Adrenal gland (tissue), 12 donors: Measurements from ENCODE around the gene RUNX1. TPM values are rescaled to one million over a fixed set of nuclear protein-coding genes. Genes with fewer than 3 reads are reported as not detected.

ENCODE experiments used
- DNase-seq, 7 donors: peaks; one replicate each; pipeline ENCODE4 v3.0.0-alpha.2; 2019 to 2020
- H3K27ac ChIP-seq, 5 donors: fragments of 200-600 bp; sonication (generic) in 4 of 5; 1 replicate in 3 of 5; 2 replicates in 2 of 5; pipeline versions ENCODE4 v1.5.1 to v1.8.0; 2016 to 2020; ENCODE audit warnings: mild to moderate bottlenecking in 1 of 5
- H3K27me3 ChIP-seq: fragments of 200-600 bp; 2 replicates; pipeline ENCODE4 v1.8.0; 2021
- H3K36me3 ChIP-seq, 2 donors: fragments of 200-600 bp; replicated peaks in 1 of 2; 1 replicate in 1 of 2; 2 replicates in 1 of 2; pipeline versions ENCODE4 v1.5.1 to v1.8.0; 2018 to 2022
- H3K4me1 ChIP-seq, 2 donors: fragments of 200-600 bp; replicated peaks in 1 of 2; 1 replicate in 1 of 2; 2 replicates in 1 of 2; pipeline versions ENCODE4 v1.5.1 to v1.8.0; 2018 to 2021
- H3K4me3 ChIP-seq, 4 donors: fragments of 200-600 bp; sonication (generic) in 3 of 4; one replicate each; pipeline ENCODE4 v1.5.1; 2016 to 2018
- H3K9me3 ChIP-seq, 3 donors: fragments of 200-600 bp; sonication (generic) in 1 of 3; replicated peaks in 1 of 3; 1 replicate in 2 of 3; 2 replicates in 1 of 3; pipeline versions ENCODE4 v1.5.1 to v1.8.0; 2016 to 2021
- POLR2A ChIP-seq, 2 donors: fragments of 450-650 bp; IDR thresholded peaks; one replicate each; pipeline ENCODE4 v1.6.1; 2017; ENCODE audit warnings: antibody characterized with exemption in 2 of 2, mild to moderate bottlenecking in 2 of 2, moderate library complexity in 1 of 2
- WGBS, 4 donors: extraction: QIAGEN DNeasy Blood & Tissue Kit in 2 of 4; methylation state at CpG; one replicate each; pipeline versions ENCODE4 v1.1.5 to v1.1.7; 2013 to 2017; 5-methylcytosine and 5-hydroxymethylcytosine counted together
- intact Hi-C, 2 donors: fragments of 100-400 bp; cut with DNase I; formaldehyde crosslinking; loops; one replicate each; pipeline versions ENCODE4 v1.14.1 to v1.15.0; 2022 to 2023
- polyA plus RNA-seq, 3 donors: library from polyadenylated mRNA; stranded (reverse); fragments of 200-250 nt in 2 of 3; fragments of 350-450 nt in 1 of 3; fragmentation: Illumina TruSeq in 1 of 3; extraction: RNeasy Lipid Tissue Mini Kit (QIAGEN cat#74804) in 1 of 3; gene quantifications; one replicate each; pipeline ENCODE4 v1.2.3, GENCODE V29; 2013 to 2014
- total RNA-seq, 9 donors: library from RNA; depleted of rRNA in 4 of 9; stranded (reverse); fragments of >200 nt in 4 of 9; fragments of 120-200 nt in 1 of 9; fragmentation: NEBNext Ultra II Directional in 1 of 9; extraction: Animal tissue kit (Norgen Biotek cat#: 25700) in 1 of 9; gene quantifications; one replicate each; pipeline versions ENCODE4 v1.1.0 to v1.2.4, GENCODE V29; 2013 to 2023
- TF ChIP-seq, protein P1 (sequence below), 6 experiments: fragments of 450-650 bp in 4 of 6; fragments of 200-600 bp in 2 of 6; sonication (generic) in 1 of 6; IDR thresholded peaks; 1 replicate in 5 of 6; 2 replicates in 1 of 6; pipeline versions ENCODE4 v1.5.1 to v1.8.0; 2016 to 2021; ENCODE audit warnings: antibody characterized with exemption in 6 of 6, mild to moderate bottlenecking in 2 of 6, moderate library complexity in 1 of 6
- donor health status: healthy with polysubstance abuse.
- donor health status: Bipolar disorder and iron deficiency.
- donor health status: DM: yes; HTN: yes; CAD: no.
- donor health status: DM: no; HTN: no; CAD: no.
- donor health status: DM: no; HTN: no; CAD: no.
- donor health status: DM: yes; HTN: yes; CAD: no.

The RUNX1 gene
- total and polyA plus RNA-seq, 12 donors, result 0.83 to 27.2 (median 8.2) TPM

DNA sequence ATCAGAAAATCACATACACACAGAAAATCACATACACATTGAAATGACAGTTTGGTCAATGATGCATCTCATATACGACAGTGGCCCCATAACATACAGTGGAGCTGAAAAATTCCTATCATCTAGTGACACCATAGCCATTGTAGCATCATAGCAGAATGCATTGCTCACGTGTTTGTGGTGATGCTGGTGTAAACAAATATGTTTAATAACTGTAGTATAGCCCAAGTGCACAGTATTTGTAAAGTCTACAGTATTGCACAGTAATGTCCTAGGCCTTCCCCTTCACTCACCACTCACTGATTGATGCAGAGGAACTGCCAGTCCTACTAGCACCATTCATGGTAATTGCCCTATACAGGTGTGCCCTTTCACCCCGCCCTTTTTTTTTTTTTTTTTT, 30.1 kb upstream of the RUNX1 start:
- 84 to 99% (median 93%) methylated on average over 3 of the region's 3 CpGs for WGBS, 4 donors
- Histone ChIP-seq H3K4me3 (no peak overlapping the region), H3K9me3 (no peaks in the 10 kb centered on the region), H3K36me3 (no peaks in the 10 kb centered on the region), H3K27ac (no peak overlapping the region), H3K4me1 (peaks cover 0 to 9% of the 10 kb centered on the region in 2 donors), H3K27me3 (no peaks in the 10 kb centered on the region)
- TF ChIP-seq, protein P1, sequence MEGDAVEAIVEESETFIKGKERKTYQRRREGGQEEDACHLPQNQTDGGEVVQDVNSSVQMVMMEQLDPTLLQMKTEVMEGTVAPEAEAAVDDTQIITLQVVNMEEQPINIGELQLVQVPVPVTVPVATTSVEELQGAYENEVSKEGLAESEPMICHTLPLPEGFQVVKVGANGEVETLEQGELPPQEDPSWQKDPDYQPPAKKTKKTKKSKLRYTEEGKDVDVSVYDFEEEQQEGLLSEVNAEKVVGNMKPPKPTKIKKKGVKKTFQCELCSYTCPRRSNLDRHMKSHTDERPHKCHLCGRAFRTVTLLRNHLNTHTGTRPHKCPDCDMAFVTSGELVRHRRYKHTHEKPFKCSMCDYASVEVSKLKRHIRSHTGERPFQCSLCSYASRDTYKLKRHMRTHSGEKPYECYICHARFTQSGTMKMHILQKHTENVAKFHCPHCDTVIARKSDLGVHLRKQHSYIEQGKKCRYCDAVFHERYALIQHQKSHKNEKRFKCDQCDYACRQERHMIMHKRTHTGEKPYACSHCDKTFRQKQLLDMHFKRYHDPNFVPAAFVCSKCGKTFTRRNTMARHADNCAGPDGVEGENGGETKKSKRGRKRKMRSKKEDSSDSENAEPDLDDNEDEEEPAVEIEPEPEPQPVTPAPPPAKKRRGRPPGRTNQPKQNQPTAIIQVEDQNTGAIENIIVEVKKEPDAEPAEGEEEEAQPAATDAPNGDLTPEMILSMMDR (IDR thresholded peaks at IDR 0.05), result no peak
- TF ChIP-seq POLR2A (IDR thresholded peaks at IDR 0.05), result no peak
- intact Hi-C loops, result no loop called here
- no peak for DNase-seq

DNA sequence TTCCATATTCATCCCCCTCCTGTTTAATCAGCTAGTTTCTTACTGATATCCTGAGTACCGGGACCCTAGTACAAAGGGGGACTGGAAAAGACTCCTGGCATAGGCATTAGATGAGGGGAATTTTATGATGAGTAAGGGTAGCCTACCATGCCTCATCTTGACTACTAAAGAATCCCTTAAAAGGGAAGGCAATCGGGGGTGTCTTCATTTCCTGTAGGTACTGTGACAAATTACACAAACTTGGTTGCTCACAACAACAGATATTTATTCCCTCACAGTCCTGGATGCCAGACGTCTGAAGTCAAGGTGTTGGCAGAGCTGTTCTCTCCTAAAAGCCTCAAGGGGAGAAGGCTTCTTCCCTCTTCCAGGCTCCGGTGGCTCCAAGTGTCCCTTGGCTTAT, 28.9 kb upstream of the RUNX1 start:
- intact Hi-C loops, result no loop called here
- H3K4me1 ChIP-seq, result peaks cover 0 to 9% of the 10 kb centered on the region in 2 donors
- H3K27me3 ChIP-seq, result no peaks in the 10 kb centered on the region
- TF ChIP-seq POLR2A (IDR thresholded peaks at IDR 0.05), result no peak
- TF ChIP-seq, protein P1 (IDR thresholded peaks at IDR 0.05), result no peak
- H3K27ac ChIP-seq, result no peak overlapping the region
- H3K4me3 ChIP-seq, result no peak overlapping the region
- no peak for DNase-seq
- no peaks in the 10 kb centered on the region for H3K36me3 ChIP-seq
- no peaks in the 10 kb centered on the region for H3K9me3 ChIP-seq
- 76 to 91% (median 86%) methylated on average over 4 of the region's 4 CpGs for WGBS, 4 donors

DNA sequence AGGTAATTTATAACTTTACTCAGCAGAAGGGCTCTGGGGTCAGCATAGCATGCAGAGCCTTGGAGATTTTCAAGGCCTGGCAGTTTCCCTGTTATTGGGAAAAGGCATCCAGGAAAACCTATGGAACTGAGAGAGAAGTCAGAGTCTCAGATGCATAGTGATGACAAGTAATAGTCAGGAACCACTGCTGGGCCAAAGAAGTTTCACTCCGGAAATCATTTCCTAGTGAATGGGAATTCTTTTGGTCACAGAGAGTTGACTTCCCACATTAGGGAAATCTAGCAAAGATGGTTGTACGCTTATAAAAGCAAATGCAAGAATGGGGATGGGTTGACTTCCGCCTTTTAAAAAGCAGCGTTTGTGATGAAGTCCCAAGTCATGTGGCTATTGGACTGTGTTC, 28.4 kb upstream of the RUNX1 start:
- WGBS, 4 donors, result 92 to 96% (median 94%) methylated on average over 4 of the region's 4 CpGs
- no peaks in the 10 kb centered on the region for H3K36me3 ChIP-seq
- intact Hi-C loops, result no loop called here
- H3K4me1 ChIP-seq, result peaks cover 0 to 9% of the 10 kb centered on the region in 2 donors
- TF ChIP-seq, protein P1 (IDR thresholded peaks at IDR 0.05), result no peak
- no peak for TF ChIP-seq POLR2A (IDR thresholded peaks at IDR 0.05)
- H3K9me3 ChIP-seq, result no peaks in the 10 kb centered on the region
- no peak overlapping the region for H3K27ac ChIP-seq
- no peak overlapping the region for H3K4me3 ChIP-seq
- H3K27me3 ChIP-seq, result no peaks in the 10 kb centered on the region
- no peak for DNase-seq

DNA sequence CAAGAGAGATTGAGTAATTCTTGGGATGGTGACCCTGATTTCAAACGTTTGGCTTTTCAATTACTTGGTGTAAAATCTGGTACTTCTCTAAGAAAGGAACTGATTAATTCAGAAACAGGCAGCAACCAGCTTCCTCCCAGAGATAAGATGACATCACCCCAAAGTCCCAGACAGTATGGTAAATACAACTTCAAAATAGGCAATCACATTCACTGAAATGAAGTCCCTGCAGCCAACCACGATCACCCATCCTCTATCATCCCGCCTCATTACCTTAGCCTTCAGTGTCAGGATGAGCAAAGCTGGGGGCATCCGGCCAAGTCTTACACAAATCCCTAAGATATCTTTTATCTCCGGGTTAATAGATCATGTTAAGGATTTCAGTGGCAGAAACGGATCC, 26.4 kb upstream of the RUNX1 start:
- no peaks in the 10 kb centered on the region for H3K36me3 ChIP-seq
- peaks cover 0 to 9% of the 10 kb centered on the region in 2 donors for H3K4me1 ChIP-seq
- no peak for TF ChIP-seq POLR2A (IDR thresholded peaks at IDR 0.05)
- TF ChIP-seq, protein P1 (IDR thresholded peaks at IDR 0.05), result no peak
- no peaks in the 10 kb centered on the region for H3K9me3 ChIP-seq
- H3K27me3 ChIP-seq, result no peaks in the 10 kb centered on the region
- intact Hi-C loops, result no loop called here
- 14 to 30% (median 25%) methylated on average over 6 of the region's 6 CpGs for WGBS, 4 donors
- H3K4me3 ChIP-seq, result no peak overlapping the region
- no peak overlapping the region for H3K27ac ChIP-seq
- DNase-seq, result peak in 6 of 7 donors; percentile 27 to 74 (median 53)
